GM23338 (cell line): ENCODE results near the gene ERFE. TPM values are rescaled to one million over a fixed set of nuclear protein-coding genes. Genes with fewer than 3 reads are reported as not detected.

Experiments used
- ATAC-seq: fragments of 200-7000 bp; cut with Tn5 transposase; 3 replicates; pipeline ENCODE4 v1.9.1; 2020
- DNase-seq: peaks from one replicate; pipeline ENCODE4 v3.0.0-alpha.2; 2015; ENCODE audit warnings: low spot score
- H2AFZ ChIP-seq: fragments of 200-600 bp; sonication (generic); 2 replicates; pipeline ENCODE4 v1.8.0; 2016; ENCODE audit warnings: antibody characterized with exemption, mild to moderate bottlenecking, moderate library complexity
- H3F3A ChIP-seq: fragments of 200-600 bp; sonication (generic); replicated peaks from 2 replicates; pipeline ENCODE4 v1.8.0; 2017; ENCODE audit warnings: antibody characterized with exemption, mixed run types, low read depth
- H3K27ac ChIP-seq: fragments of 200-600 bp; sonication (generic); 2 replicates; pipeline ENCODE4 v1.6.1; 2016; ENCODE audit warnings: low read depth
- H3K27me3 ChIP-seq: fragments of 200-600 bp; sonication (generic); 2 replicates; pipeline ENCODE4 v1.8.0; 2016; ENCODE audit warnings: mild to moderate bottlenecking, mixed run types, moderate library complexity; ENCODE audit not compliant: insufficient read depth
- H3K36me3 ChIP-seq: fragments of 200-600 bp; sonication (generic); 2 replicates; pipeline ENCODE4 v1.8.0; 2016; ENCODE audit warnings: mild to moderate bottlenecking; ENCODE audit not compliant: insufficient read depth
- H3K4me1 ChIP-seq: fragments of 200-600 bp; sonication (generic); 2 replicates; pipeline ENCODE4 v1.8.0; 2016; ENCODE audit warnings: mild to moderate bottlenecking, moderate library complexity; ENCODE audit not compliant: insufficient read depth
- H3K4me2 ChIP-seq: fragments of 200-600 bp; sonication (generic); 2 replicates; pipeline ENCODE4 v1.7.1; 2017; ENCODE audit warnings: mixed run types
- H3K4me3 ChIP-seq: fragments of 200-600 bp; sonication (generic); 2 replicates; pipeline ENCODE4 v1.6.1; 2016; ENCODE audit warnings: mixed run types
- H3K79me2 ChIP-seq: fragments of 200-600 bp; sonication (generic); replicated peaks from 2 replicates; pipeline ENCODE4 v1.8.0; 2017; ENCODE audit warnings: mild to moderate bottlenecking; ENCODE audit not compliant: insufficient read depth
- H3K9me2 ChIP-seq: fragments of 200-600 bp; sonication (generic); 2 replicates; pipeline ENCODE4 v1.8.0; 2017; ENCODE audit not compliant: insufficient read depth
- H4K20me1 ChIP-seq: fragments of 200-600 bp; sonication (generic); replicated peaks from 2 replicates; pipeline ENCODE4 v1.8.0; 2017; ENCODE audit warnings: mild to moderate bottlenecking; ENCODE audit not compliant: insufficient read depth
- H3K27ac Mint-ChIP-seq: 2 replicates; pipeline ENCODE4 v1.8.0; 2020; ENCODE audit warnings: inconsistent platforms, mild to moderate bottlenecking, moderate library complexity, mixed read lengths
- H3K27me3 Mint-ChIP-seq: 3 replicates; pipeline ENCODE4 v1.8.0; 2022; ENCODE audit warnings: low read depth, mild to moderate bottlenecking, moderate library complexity, mixed read lengths, inconsistent platforms; ENCODE audit not compliant: insufficient read depth, poor library complexity
- H3K36me3 Mint-ChIP-seq: 3 replicates; pipeline ENCODE4 v1.8.0; 2021; ENCODE audit warnings: low read depth, mild to moderate bottlenecking, inconsistent platforms, moderate library complexity, mixed read lengths
- H3K4me1 Mint-ChIP-seq: 3 replicates; pipeline ENCODE4 v1.8.0; 2020; ENCODE audit warnings: mild to moderate bottlenecking, inconsistent platforms, mixed read lengths
- H3K4me3 Mint-ChIP-seq: 3 replicates; pipeline ENCODE4 v1.8.0; 2021; ENCODE audit warnings: moderate library complexity, mild to moderate bottlenecking, inconsistent platforms, mixed read lengths
- H3K9me3 Mint-ChIP-seq: 3 replicates; pipeline ENCODE4 v1.8.0; 2020; ENCODE audit warnings: moderate library complexity, mild to moderate bottlenecking, inconsistent platforms, mixed read lengths
- CREB1 ChIP-seq: fragments of 250-450 bp; sonication (Bioruptor Pico); IDR thresholded peaks from 2 replicates; pipeline ENCODE4 v1.5.0; 2020; ENCODE audit warnings: low read depth, mild to moderate bottlenecking, moderate library complexity
- CTCF ChIP-seq, 2 experiments: fragments of 200-600 bp in 1 of 2; sonication (generic) in 1 of 2; conservative IDR thresholded peaks; 2 replicates each; pipeline versions ENCODE4 v1.5.1 to v1.6.1; 2016 to 2017; ENCODE audit warnings: antibody characterized with exemption in 2 of 2, low read depth in 2 of 2, mild to moderate bottlenecking in 2 of 2, moderate library complexity in 1 of 2
- EZH2 ChIP-seq: fragments of 200-600 bp; sonication (generic); IDR thresholded peaks from one replicate; pipeline ENCODE4 v1.8.0; 2017; ENCODE audit warnings: antibody characterized with exemption, mild to moderate bottlenecking, low read depth; ENCODE audit not compliant: unreplicated experiment
- JUNB ChIP-seq: IDR thresholded peaks from one replicate; pipeline ENCODE4 v1.6.1; 2016; ENCODE audit warnings: antibody characterized with exemption; ENCODE audit not compliant: unreplicated experiment
- POLR2AphosphoS5 ChIP-seq: IDR thresholded peaks from 2 replicates; pipeline ENCODE4 v1.6.1; 2016; ENCODE audit warnings: antibody characterized with exemption, low read depth
- REST ChIP-seq: IDR thresholded peaks from one replicate; pipeline ENCODE4 v1.6.1; 2018; ENCODE audit warnings: antibody characterized with exemption; ENCODE audit not compliant: unreplicated experiment
- ZNF114 ChIP-seq: fragments of 250-450 bp; sonication (Bioruptor Pico); IDR thresholded peaks from 2 replicates; pipeline ENCODE4 v1.5.0; 2020; ENCODE audit warnings: mild to moderate bottlenecking, moderate library complexity
- ZNF331 ChIP-seq: fragments of 250-450 bp; sonication (Bioruptor Pico); IDR thresholded peaks from 2 replicates; pipeline ENCODE4 v1.5.0; 2020; ENCODE audit warnings: low read depth, mild to moderate bottlenecking, moderate library complexity
- polyA plus RNA-seq: library from polyadenylated mRNA; unstranded; fragments of >200 nt; fragmentation: Nextera tagmentation; extraction: Ambion mirVana; gene quantifications from 2 replicates; pipeline ENCODE4 v1.2.1, GENCODE V29; 2016
- total RNA-seq: library from RNA; depleted of rRNA; stranded (reverse); fragments of >200 nt; shearing (Covaris generic); gene quantifications from 2 replicates; pipeline ENCODE4 v1.2.3, GENCODE V29; 2014

The ERFE gene
- total and polyA plus RNA-seq, 2 experiments from 2014 or later: 1.0 to 3.3 TPM

- TF ChIP-seq CTCF (conservative IDR thresholded peaks at IDR 0.05; ENCODE audit: low read depth in 2 of 2) (no peak), EZH2 (no peak), POLR2AphosphoS5 (no peak), ZNF114 (CRISPR knock-in tag) (no peak), ZNF331 (CRISPR knock-in tag) (no peak)
These were observed 11.8 kb upstream of the ERFE start (continued) for GRCh38 chr2:238146884-238147544.

- Mint-ChIP-seq H3K4me1 (peaks cover 4% of the 10 kb centered on the region; the same call in 2 of the 3 replicates), H3K4me3 (no peak overlapping the region), H3K27me3 (peaks cover 3% of the 10 kb centered on the region), H3K36me3 (no peaks in the 10 kb centered on the region), H3K9me3 (peaks cover under 1% of the 10 kb centered on the region; the same call in 2 of the 3 replicates), H3K27ac (no peak overlapping the region)
- Histone ChIP-seq H3F3A (no peaks in the 10 kb centered on the region), H3K9me2 (no peaks in the 10 kb centered on the region), H4K20me1 (no peaks in the 10 kb centered on the region), H3K4me3 (no peak overlapping the region), H3K27me3 (no peaks in the 10 kb centered on the region), H3K27ac (no peak overlapping the region), H3K36me3 (no peaks in the 10 kb centered on the region), H2AFZ (no peak overlapping the region), H3K79me2 (no peaks in the 10 kb centered on the region), H3K4me2 (no peak overlapping the region), H3K4me1 (no peaks in the 10 kb centered on the region; the same call in 1 of the 2 replicates)
- ATAC-seq (no peak), DNase-seq (no peak)
- TF ChIP-seq CREB1 (CRISPR knock-in tag): no peak
- TF ChIP-seq JUNB: no peak
- TF ChIP-seq CTCF (conservative IDR thresholded peaks at IDR 0.05; ENCODE audit: low read depth in 2 of 2): no peak
- TF ChIP-seq REST: no peak
- no peak for TF ChIP-seq ZNF331 (CRISPR knock-in tag)
These were observed 9.8 kb upstream of the ERFE start for GRCh38 chr2:238148981-238149380.
